Mesenchymal stem cell (in vitro differentiated cells and primary cell): ENCODE data around the gene CSF2RB.
A peak's percentile ranks its signal among the peaks of the same experiment; 100 is the strongest.

Experiments used
- DNase-seq: peaks from one replicate; pipeline ENCODE4 v3.0.0-alpha.2; 2013
- H2AFZ ChIP-seq: one replicate; pipeline ENCODE4 v1.6.1; 2013; ENCODE audit warnings: low read depth, mild to moderate bottlenecking, control low read depth, inconsistent platforms, low read length, moderate library complexity
- H2AK5ac ChIP-seq: 2 replicates; pipeline ENCODE4 v1.6.1; 2013; ENCODE audit warnings: low read length, moderate library complexity, mild to moderate bottlenecking, inconsistent platforms; ENCODE audit not compliant: severe bottlenecking
- H2BK120ac ChIP-seq: one replicate; pipeline ENCODE4 v1.6.1; 2013; ENCODE audit warnings: low read depth, mild to moderate bottlenecking, inconsistent platforms, low read length, moderate library complexity
- H2BK12ac ChIP-seq, 2 experiments: one replicate each; pipeline ENCODE4 v1.6.1; 2013; ENCODE audit warnings: inconsistent platforms in 2 of 2, low read length in 2 of 2, mild to moderate bottlenecking in 2 of 2, moderate library complexity in 2 of 2, control low read depth in 1 of 2
- H2BK15ac ChIP-seq: one replicate; pipeline ENCODE4 v1.6.1; 2013; ENCODE audit warnings: mild to moderate bottlenecking, low read depth, inconsistent platforms; ENCODE audit not compliant: poor library complexity, severe bottlenecking
- H2BK5ac ChIP-seq: 2 replicates; pipeline ENCODE4 v1.6.1; 2013; ENCODE audit warnings: low read depth, mild to moderate bottlenecking, low read length, control low read depth, inconsistent platforms; ENCODE audit not compliant: poor library complexity, severe bottlenecking
- H3K14ac ChIP-seq, 2 experiments: one replicate each; pipeline ENCODE4 v1.6.1; 2013; ENCODE audit warnings: inconsistent platforms in 2 of 2, low read length in 2 of 2, control low read depth in 1 of 2, mild to moderate bottlenecking in 1 of 2, moderate library complexity in 1 of 2
- H3K18ac ChIP-seq, 2 experiments: one replicate each; pipeline ENCODE4 v1.6.1; 2013; ENCODE audit warnings: inconsistent platforms in 2 of 2, low read length in 2 of 2, control low read depth in 1 of 2, low read depth in 1 of 2, mild to moderate bottlenecking in 1 of 2
- H3K23ac ChIP-seq, 2 experiments: one replicate each; pipeline ENCODE4 v1.6.1; 2013; ENCODE audit warnings: inconsistent platforms in 2 of 2, low read length in 2 of 2, mild to moderate bottlenecking in 2 of 2, moderate library complexity in 2 of 2, control low read depth in 1 of 2
- H3K27ac ChIP-seq: 2 replicates; pipeline ENCODE4 v1.5.1; 2013; ENCODE audit warnings: mild to moderate bottlenecking, moderate library complexity, low read length, control low read depth, inconsistent platforms; ENCODE audit not compliant: poor library complexity, severe bottlenecking
- H3K27me3 ChIP-seq, 2 experiments: 2 replicates each; pipeline versions ENCODE4 v1.6.1 to v1.7.0; 2013; ENCODE audit warnings: low read length in 2 of 2, mild to moderate bottlenecking in 2 of 2, moderate library complexity in 2 of 2, control low read depth in 1 of 2, inconsistent platforms in 1 of 2; ENCODE audit not compliant: control insufficient read depth in 1 of 2, insufficient read depth in 1 of 2
- H3K36me3 ChIP-seq, 2 experiments: 2 replicates each; pipeline versions ENCODE4 v1.6.1 to v1.7.0; 2013; ENCODE audit warnings: low read length in 2 of 2, control low read depth in 1 of 2, inconsistent platforms in 1 of 2, low read depth in 1 of 2, mild to moderate bottlenecking in 1 of 2; ENCODE audit not compliant: insufficient read depth in 2 of 2, control insufficient read depth in 1 of 2
- H3K4ac ChIP-seq, 2 experiments: one replicate each; pipeline ENCODE4 v1.6.1; 2013; ENCODE audit warnings: inconsistent platforms in 2 of 2, low read length in 2 of 2, mild to moderate bottlenecking in 2 of 2, moderate library complexity in 2 of 2, control low read depth in 1 of 2, low read depth in 1 of 2
- H3K4me1 ChIP-seq: 2 replicates; pipeline ENCODE4 v1.6.1; 2013; ENCODE audit warnings: low read depth, low read length, control low read depth; ENCODE audit not compliant: control insufficient read depth, insufficient read depth
- H3K4me2 ChIP-seq: 2 replicates; pipeline ENCODE4 v1.6.1; 2013; ENCODE audit warnings: low read length, mild to moderate bottlenecking, inconsistent platforms; ENCODE audit not compliant: poor library complexity, severe bottlenecking
- H3K4me3 ChIP-seq, 2 experiments: 2 replicates each; pipeline versions ENCODE4 v1.5.1 to v1.7.0; 2013; ENCODE audit warnings: low read length in 2 of 2, mild to moderate bottlenecking in 2 of 2, control low read depth in 1 of 2, low read depth in 1 of 2; ENCODE audit not compliant: insufficient read depth in 1 of 2
- H3K79me1 ChIP-seq: replicated peaks from 2 replicates; pipeline ENCODE4 v1.6.1; 2013; ENCODE audit warnings: mild to moderate bottlenecking, control low read depth, low read length, inconsistent platforms; ENCODE audit not compliant: poor library complexity, severe bottlenecking
- H3K9ac ChIP-seq: 2 replicates; pipeline ENCODE4 v1.7.0; 2013; ENCODE audit warnings: mild to moderate bottlenecking, low read length, moderate library complexity
- H3K9me3 ChIP-seq: 2 replicates; pipeline ENCODE4 v1.7.0; 2013; ENCODE audit warnings: mild to moderate bottlenecking, low read length; ENCODE audit not compliant: control insufficient read depth
- H4K8ac ChIP-seq: one replicate; pipeline ENCODE4 v1.6.1; 2013; ENCODE audit warnings: inconsistent platforms, mild to moderate bottlenecking, low read length, moderate library complexity
- H4K91ac ChIP-seq: one replicate; pipeline ENCODE4 v1.6.1; 2013; ENCODE audit warnings: mild to moderate bottlenecking, low read length, inconsistent platforms
- WGBS: methylation state at CpG from one replicate; pipeline ENCODE4 v1.1.7; 2013; ENCODE audit warnings: mixed read lengths; 5-methylcytosine and 5-hydroxymethylcytosine counted together

CSF2RB gene

GRCh38 chr22:36912694-36913426, 568 bp upstream of the CSF2RB start:
- H2BK120ac ChIP-seq = no peak overlapping the region

GRCh38 chr22:36914390-36914752, 943 bp downstream of the CSF2RB start:
- H2BK120ac ChIP-seq = no peak overlapping the region

More at GRCh38 chr22:36912694-36913426, 568 bp upstream of the CSF2RB start:
- Histone ChIP-seq H3K4me2 (no peak overlapping the region), H3K4ac (no peak overlapping the region), H3K27ac (no peak overlapping the region), H4K91ac (no peak overlapping the region), H2BK12ac (no peak overlapping the region), H2AK5ac (no peak overlapping the region), H3K36me3 (no peaks in the 10 kb centered on the region), H3K14ac (no peak overlapping the region), H4K8ac (no peak overlapping the region), H3K9me3 (no peaks in the 10 kb centered on the region), H3K4me3 (no peak overlapping the region), H3K18ac (no peak overlapping the region), H2AFZ (no peak overlapping the region), H3K4me1 (peaks cover 10% of the 10 kb centered on the region), H2BK5ac (no peak overlapping the region), H3K27me3 (peaks cover 3 to 63% of the 10 kb centered on the region in 2 experiments), H3K23ac (no peak overlapping the region), H3K79me1 (no peaks in the 10 kb centered on the region), H3K9ac (no peak overlapping the region), H2BK15ac (no peak overlapping the region)
- 93% methylated on average over 7 of the region's 8 CpGs for WGBS
- DNase-seq = no peak

GRCh38 chr22:36916034-36916433, 2.6 kb downstream of the CSF2RB start:
- Histone ChIP-seq H3K9me3 (peaks cover 7% of the 10 kb centered on the region), H3K27ac (no peak overlapping the region), H2BK5ac (no peak overlapping the region), H2BK15ac (no peak overlapping the region), H3K23ac (no peak overlapping the region), H4K8ac (no peak overlapping the region), H3K79me1 (no peaks in the 10 kb centered on the region), H3K4me2 (no peak overlapping the region), H3K27me3 (peaks cover 3 to 69% of the 10 kb centered on the region in 2 experiments), H2BK120ac (no peak overlapping the region), H3K4ac (no peak overlapping the region), H2AK5ac (no peak overlapping the region), H3K14ac (no peak overlapping the region), H3K4me1 (peaks cover 10% of the 10 kb centered on the region), H2BK12ac (no peak overlapping the region), H4K91ac (no peak overlapping the region), H3K9ac (no peak overlapping the region), H3K36me3 (no peaks in the 10 kb centered on the region), H3K18ac (no peak overlapping the region), H3K4me3 (no peak overlapping the region), H2AFZ (no peak overlapping the region)
- no peak for DNase-seq

More at GRCh38 chr22:36914390-36914752, 943 bp downstream of the CSF2RB start:
- Histone ChIP-seq H3K14ac (no peak overlapping the region), H3K4me1 (peaks cover 10% of the 10 kb centered on the region), H3K4ac (no peak overlapping the region), H3K79me1 (no peaks in the 10 kb centered on the region), H3K18ac (no peak overlapping the region), H2BK5ac (no peak overlapping the region), H3K27me3 (peaks cover 3 to 68% of the 10 kb centered on the region in 2 experiments), H3K4me2 (peak overlapping the region; percentile 16), H3K36me3 (no peaks in the 10 kb centered on the region), H4K8ac (no peak overlapping the region), H2AK5ac (no peak overlapping the region), H4K91ac (no peak overlapping the region), H3K4me3 (no peak overlapping the region), H2AFZ (no peak overlapping the region), H2BK15ac (no peak overlapping the region), H3K23ac (no peak overlapping the region), H3K9me3 (peaks cover 7% of the 10 kb centered on the region), H2BK12ac (no peak overlapping the region), H3K9ac (no peak overlapping the region), H3K27ac (no peak overlapping the region)
- DNase-seq = no peak
- WGBS = no CpG with 5 or more reads among the region's 1 CpG

GRCh38 chr22:36918586-36919284, 5.3 kb downstream of the CSF2RB start:
- Histone ChIP-seq H4K91ac (no peak overlapping the region), H3K36me3 (no peaks in the 10 kb centered on the region), H3K9ac (no peak overlapping the region), H3K27ac (no peak overlapping the region), H3K18ac (no peak overlapping the region), H4K8ac (no peak overlapping the region), H3K79me1 (no peaks in the 10 kb centered on the region), H3K4me1 (peaks cover 7% of the 10 kb centered on the region), H2BK5ac (no peak overlapping the region), H3K23ac (no peak overlapping the region), H3K4ac (no peak overlapping the region), H2AK5ac (no peak overlapping the region), H3K4me3 (no peak overlapping the region), H2BK12ac (no peak overlapping the region), H3K27me3 (peaks cover 28 to 70% of the 10 kb centered on the region in 2 experiments), H3K9me3 (peaks cover 7% of the 10 kb centered on the region), H2BK120ac (no peak overlapping the region), H2BK15ac (no peak overlapping the region), H2AFZ (no peak overlapping the region), H3K14ac (no peak overlapping the region), H3K4me2 (no peak overlapping the region)
- WGBS = 71% methylated on average over 3 of the region's 3 CpGs
- no peak for DNase-seq
